Lower lobe of right lung (tissue), 2 donors: ENCODE data around the gene MAP3K7CL. TPM values are rescaled to one million over a fixed set of nuclear protein-coding genes. Genes with fewer than 3 reads are reported as not detected.

Experiments used
- ATAC-seq, 2 donors: fragments of 200-7000 bp; cut with Tn5 transposase; one replicate each; pipeline ENCODE4 v1.9.1; 2020 to 2022; ENCODE audit warnings: mild to moderate bottlenecking in 2 of 2, moderate library complexity in 2 of 2
- DNase-seq: peaks from one replicate; pipeline ENCODE4 v3.0.0-alpha.2; 2020
- H3K27ac ChIP-seq: fragments of 200-600 bp; one replicate; pipeline ENCODE4 v1.8.0; 2022
- H3K27me3 ChIP-seq: fragments of 200-600 bp; one replicate; pipeline ENCODE4 v1.8.0; 2022; ENCODE audit warnings: low read depth
- H3K36me3 ChIP-seq: fragments of 200-600 bp; one replicate; pipeline ENCODE4 v1.8.0; 2022; ENCODE audit warnings: mild to moderate bottlenecking
- H3K4me1 ChIP-seq: fragments of 200-600 bp; one replicate; pipeline ENCODE4 v1.8.0; 2022
- H3K4me3 ChIP-seq: fragments of 200-600 bp; one replicate; pipeline ENCODE4 v1.8.0; 2022; ENCODE audit warnings: mild to moderate bottlenecking
- H3K9me3 ChIP-seq: fragments of 200-600 bp; one replicate; pipeline ENCODE4 v1.8.0; 2022
- intact Hi-C: fragments of 100-400 bp; cut with DNase I; formaldehyde crosslinking; loops from one replicate; pipeline ENCODE4 v1.11.0; 2022
- total RNA-seq: library from RNA; stranded (reverse); fragmentation: NEBNext Ultra II Directional; extraction: Animal tissue kit (Norgen Biotek cat#: 25700); gene quantifications from one replicate; pipeline ENCODE4 v1.2.1, GENCODE V29; 2021
- TF ChIP-seq, protein P1 (sequence below): fragments of 200-600 bp; IDR thresholded peaks from one replicate; pipeline ENCODE4 v1.8.0; 2022; ENCODE audit warnings: antibody characterized with exemption, mild to moderate bottlenecking
- donor health status: DM: no; HTN: yes; CAD: no; lungs with severe emphysema.

The MAP3K7CL gene
- total RNA-seq, 1 donor from 2014 or later: 8.3 TPM

- TF ChIP-seq, protein P1, sequence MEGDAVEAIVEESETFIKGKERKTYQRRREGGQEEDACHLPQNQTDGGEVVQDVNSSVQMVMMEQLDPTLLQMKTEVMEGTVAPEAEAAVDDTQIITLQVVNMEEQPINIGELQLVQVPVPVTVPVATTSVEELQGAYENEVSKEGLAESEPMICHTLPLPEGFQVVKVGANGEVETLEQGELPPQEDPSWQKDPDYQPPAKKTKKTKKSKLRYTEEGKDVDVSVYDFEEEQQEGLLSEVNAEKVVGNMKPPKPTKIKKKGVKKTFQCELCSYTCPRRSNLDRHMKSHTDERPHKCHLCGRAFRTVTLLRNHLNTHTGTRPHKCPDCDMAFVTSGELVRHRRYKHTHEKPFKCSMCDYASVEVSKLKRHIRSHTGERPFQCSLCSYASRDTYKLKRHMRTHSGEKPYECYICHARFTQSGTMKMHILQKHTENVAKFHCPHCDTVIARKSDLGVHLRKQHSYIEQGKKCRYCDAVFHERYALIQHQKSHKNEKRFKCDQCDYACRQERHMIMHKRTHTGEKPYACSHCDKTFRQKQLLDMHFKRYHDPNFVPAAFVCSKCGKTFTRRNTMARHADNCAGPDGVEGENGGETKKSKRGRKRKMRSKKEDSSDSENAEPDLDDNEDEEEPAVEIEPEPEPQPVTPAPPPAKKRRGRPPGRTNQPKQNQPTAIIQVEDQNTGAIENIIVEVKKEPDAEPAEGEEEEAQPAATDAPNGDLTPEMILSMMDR: no peak
- Histone ChIP-seq H3K27ac (no peak overlapping the region), H3K36me3 (no peaks in the 10 kb centered on the region), H3K4me1 (no peaks in the 10 kb centered on the region), H3K4me3 (no peak overlapping the region), H3K9me3 (no peaks in the 10 kb centered on the region), H3K27me3 (no peaks in the 10 kb centered on the region)
- ATAC-seq: no peak
- no peak for DNase-seq
- intact Hi-C loops: no loop called here
These were observed 26.2 kb upstream of the MAP3K7CL start for GRCh38 chr21:29104239-29104708.

DNA sequence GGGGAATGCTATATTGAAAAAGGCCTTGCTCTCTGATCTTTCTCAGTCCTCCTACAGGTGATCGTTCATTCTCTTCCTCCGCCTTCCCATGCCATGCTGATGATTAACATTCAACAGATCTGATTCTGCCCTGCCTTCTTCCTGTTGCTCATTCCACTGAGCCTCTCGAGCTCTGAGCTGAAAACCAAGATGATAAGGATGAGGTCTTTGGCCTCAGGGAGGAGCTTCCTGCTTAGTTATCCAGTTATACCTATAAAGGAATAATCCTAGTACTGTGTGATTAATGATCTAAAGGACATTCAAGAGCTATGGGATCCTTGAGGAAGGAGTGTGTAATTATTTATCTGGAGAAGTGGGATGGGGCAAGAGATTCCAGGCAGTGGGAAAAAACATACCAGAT, 25.2 kb upstream of the MAP3K7CL start:
- no peaks in the 10 kb centered on the region for H3K36me3 ChIP-seq
- TF ChIP-seq, protein P1: no peak
- H3K9me3 ChIP-seq: no peaks in the 10 kb centered on the region
- H3K27me3 ChIP-seq: no peaks in the 10 kb centered on the region
- ATAC-seq (no peak), DNase-seq (no peak)
- no peak overlapping the region for H3K27ac ChIP-seq
- intact Hi-C loops: no loop called here
- no peak overlapping the region for H3K4me3 ChIP-seq
- no peaks in the 10 kb centered on the region for H3K4me1 ChIP-seq

GRCh38 chr21:29114765-29115500, 15.5 kb upstream of the MAP3K7CL start:
- no peaks in the 10 kb centered on the region for H3K4me1 ChIP-seq
- no peaks in the 10 kb centered on the region for H3K9me3 ChIP-seq
- no peaks in the 10 kb centered on the region for H3K27me3 ChIP-seq
- intact Hi-C loops: no loop called here
- H3K36me3 ChIP-seq: no peaks in the 10 kb centered on the region
- ATAC-seq: no peak
- H3K27ac ChIP-seq: no peak overlapping the region
- TF ChIP-seq, protein P1: no peak
- no peak for DNase-seq
- no peak overlapping the region for H3K4me3 ChIP-seq

GRCh38 chr21:29115899-29116298, 14.5 kb upstream of the MAP3K7CL start:
- TF ChIP-seq, protein P1: no peak
- Histone ChIP-seq H3K27me3 (no peaks in the 10 kb centered on the region), H3K36me3 (no peaks in the 10 kb centered on the region), H3K4me3 (no peak overlapping the region), H3K9me3 (no peaks in the 10 kb centered on the region), H3K27ac (no peak overlapping the region), H3K4me1 (no peaks in the 10 kb centered on the region)
- ATAC-seq: no peak
- intact Hi-C loops: no loop called here
- no peak for DNase-seq

- no peak for ATAC-seq
- intact Hi-C loops: no loop called here
- no peaks in the 10 kb centered on the region for H3K36me3 ChIP-seq
These were observed 13.0 kb upstream of the MAP3K7CL start for GRCh38 chr21:29117372-29117955.

More at GRCh38 chr21:29117372-29117955, 13.0 kb upstream of the MAP3K7CL start:
- no peaks in the 10 kb centered on the region for H3K27me3 ChIP-seq
- H3K27ac ChIP-seq: no peak overlapping the region
- H3K4me3 ChIP-seq: no peak overlapping the region
- H3K9me3 ChIP-seq: no peaks in the 10 kb centered on the region
- TF ChIP-seq, protein P1: no peak
- DNase-seq: no peak
- no peaks in the 10 kb centered on the region for H3K4me1 ChIP-seq
